NCI-H524 (cell line): ENCODE results near the gene PARP16.
"Not testable (repeated sequence)": the region's sequence is repeated elsewhere in the genome, so short reads cannot be mapped to it uniquely, and the experiment has no call there.

Experiments
- DNase-seq, 2 experiments: peaks; one replicate each; lab custom pipeline; 2025; lab: John Stamatoyannopoulos, UW

PARP16 gene

GRCh38 chr15:65233696-65234095 is 53.0 kb downstream of the PARP16 start:
- no peak for DNase-seq

GRCh38 chr15:65232520-65232919 is 54.2 kb downstream of the PARP16 start:
- no peak for DNase-seq

DNA sequence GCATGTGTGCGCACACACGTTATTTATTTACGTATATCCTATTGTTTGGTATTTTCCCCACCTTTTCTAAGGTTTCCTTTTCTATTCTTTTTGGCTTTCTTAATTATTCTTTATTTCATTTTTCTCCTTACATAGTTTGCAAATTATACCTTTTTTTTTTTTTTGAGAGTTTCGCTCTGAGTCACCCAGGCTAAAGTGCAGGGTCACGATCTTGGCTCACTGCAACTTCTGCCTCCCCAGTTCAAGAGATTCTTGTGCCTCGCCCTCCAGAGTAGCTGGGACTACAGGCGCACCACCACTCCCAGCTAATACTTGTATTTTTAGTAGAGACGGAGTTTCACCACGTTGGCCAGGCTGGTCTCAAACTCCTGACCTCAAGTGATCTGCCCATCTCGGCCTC is 55.4 kb downstream of the PARP16 start:
- no peak for DNase-seq

- not testable (repeated sequence) for DNase-seq
Observed at GRCh38 chr15:65226901-65227300, 59.8 kb downstream of the PARP16 start.

- DNase-seq: no peak
Observed at GRCh38 chr15:65226221-65226620, 60.5 kb downstream of the PARP16 start.

DNA sequence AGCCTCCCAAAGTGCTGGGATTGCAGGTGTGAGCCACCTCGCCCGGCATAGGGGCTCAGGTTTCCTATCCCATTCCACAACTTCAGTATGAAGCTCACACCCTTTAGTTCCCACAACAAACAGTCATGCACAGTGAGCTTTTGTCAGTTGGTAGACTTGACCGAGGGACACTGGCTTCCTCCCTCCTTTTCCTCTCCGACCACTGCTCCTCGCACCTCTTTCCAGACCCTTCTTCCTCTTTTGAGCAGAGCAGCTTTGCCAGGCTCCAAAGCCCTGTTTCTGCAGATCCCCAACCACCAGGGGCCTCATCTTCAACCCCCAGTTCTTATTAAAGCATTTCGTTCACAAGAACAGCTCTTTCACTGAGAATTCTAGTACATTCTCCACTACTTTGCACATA is 62.7 kb downstream of the PARP16 start:
- no peak for DNase-seq

GRCh38 chr15:65222891-65223290 is 63.8 kb downstream of the PARP16 start:
- no peak for DNase-seq

DNA sequence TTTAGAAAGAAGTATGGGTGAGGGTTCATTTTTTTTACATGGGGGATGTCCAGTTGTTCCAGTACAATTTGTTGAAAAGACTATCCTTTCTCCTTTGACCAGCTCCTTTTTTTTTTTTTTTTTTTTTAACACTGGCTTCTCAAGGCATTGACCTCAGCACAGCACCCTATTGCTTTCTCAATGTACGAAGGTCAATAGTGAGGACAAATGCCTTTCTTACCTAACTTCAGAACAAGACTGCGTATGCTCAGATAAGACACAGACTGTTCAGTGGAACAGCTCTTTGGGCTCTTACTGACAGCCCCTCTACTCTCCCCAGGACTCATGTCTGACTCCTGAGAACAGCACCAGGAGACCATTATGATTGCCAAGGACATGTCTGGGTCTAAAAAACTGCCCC is 65.0 kb downstream of the PARP16 start:
- DNase-seq: no peak

DNA sequence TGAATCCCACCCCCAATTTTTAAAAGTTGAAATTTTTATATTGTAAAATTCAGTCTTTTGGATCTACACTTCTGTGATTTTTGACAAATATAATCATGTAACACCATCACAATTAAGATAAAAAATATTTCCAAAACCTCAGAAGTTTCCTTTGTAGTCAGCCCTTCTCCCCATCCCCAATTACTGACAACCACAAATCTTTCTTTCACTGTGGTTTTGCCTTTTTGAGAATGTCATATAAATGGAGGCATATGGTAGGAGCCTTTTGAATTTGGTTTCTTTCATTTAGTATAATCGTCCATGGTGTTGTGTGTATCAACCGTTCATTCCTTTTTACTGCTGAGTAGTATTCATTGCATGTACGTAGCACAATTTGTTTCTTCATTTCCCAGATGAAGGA is 67.5 kb downstream of the PARP16 start:
- DNase-seq: no peak

- no peak for DNase-seq
Observed at GRCh38 chr15:65217526-65218482, 68.9 kb downstream of the PARP16 start.

GRCh38 chr15:65215496-65215895 is 71.2 kb downstream of the PARP16 start:
- DNase-seq: no peak

GRCh38 chr15:65214010-65214409 is 72.7 kb downstream of the PARP16 start:
- no peak for DNase-seq

GRCh38 chr15:65213241-65213640 is 73.4 kb downstream of the PARP16 start:
- DNase-seq: no peak

- peak in 1 of 2 experiments; percentile 13 for DNase-seq
Observed at GRCh38 chr15:65212097-65212496, 74.6 kb downstream of the PARP16 start.

DNA sequence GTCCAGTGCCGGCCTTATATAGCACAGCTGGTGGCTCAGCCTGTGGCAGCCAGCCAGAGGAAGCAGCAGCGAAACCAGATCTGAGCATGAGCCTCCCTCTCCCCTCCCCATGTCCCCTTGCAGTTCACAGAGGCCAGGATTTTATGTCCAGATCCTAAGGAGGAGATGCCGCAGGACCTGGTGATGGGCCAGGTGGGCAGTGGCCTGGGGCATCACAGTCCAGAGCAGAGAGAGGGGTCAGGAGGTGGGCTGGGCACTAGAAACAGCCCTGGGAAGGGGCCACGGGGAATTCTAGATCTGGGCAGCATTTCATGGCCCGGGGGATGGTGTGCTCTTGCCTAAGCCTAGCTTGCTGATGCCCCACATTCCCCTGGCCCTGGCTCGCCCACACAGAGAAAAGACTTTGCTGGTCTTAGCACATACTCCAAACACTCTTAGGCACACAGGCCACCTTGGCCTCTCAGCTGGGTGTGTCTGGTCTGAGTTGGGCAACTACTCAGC is 75.2 kb downstream of the PARP16 start:
- DNase-seq: peak; percentile 57 to 82

GRCh38 chr15:65210770-65211481 is 75.8 kb downstream of the PARP16 start, which contains the start of gene CILP:
CILP (minus strand) TSS chr15:65211473; CDS start chr15:65209755, 1,718 bp downstream.
- DNase-seq: peak in 1 of 2 experiments; percentile 49

DNA sequence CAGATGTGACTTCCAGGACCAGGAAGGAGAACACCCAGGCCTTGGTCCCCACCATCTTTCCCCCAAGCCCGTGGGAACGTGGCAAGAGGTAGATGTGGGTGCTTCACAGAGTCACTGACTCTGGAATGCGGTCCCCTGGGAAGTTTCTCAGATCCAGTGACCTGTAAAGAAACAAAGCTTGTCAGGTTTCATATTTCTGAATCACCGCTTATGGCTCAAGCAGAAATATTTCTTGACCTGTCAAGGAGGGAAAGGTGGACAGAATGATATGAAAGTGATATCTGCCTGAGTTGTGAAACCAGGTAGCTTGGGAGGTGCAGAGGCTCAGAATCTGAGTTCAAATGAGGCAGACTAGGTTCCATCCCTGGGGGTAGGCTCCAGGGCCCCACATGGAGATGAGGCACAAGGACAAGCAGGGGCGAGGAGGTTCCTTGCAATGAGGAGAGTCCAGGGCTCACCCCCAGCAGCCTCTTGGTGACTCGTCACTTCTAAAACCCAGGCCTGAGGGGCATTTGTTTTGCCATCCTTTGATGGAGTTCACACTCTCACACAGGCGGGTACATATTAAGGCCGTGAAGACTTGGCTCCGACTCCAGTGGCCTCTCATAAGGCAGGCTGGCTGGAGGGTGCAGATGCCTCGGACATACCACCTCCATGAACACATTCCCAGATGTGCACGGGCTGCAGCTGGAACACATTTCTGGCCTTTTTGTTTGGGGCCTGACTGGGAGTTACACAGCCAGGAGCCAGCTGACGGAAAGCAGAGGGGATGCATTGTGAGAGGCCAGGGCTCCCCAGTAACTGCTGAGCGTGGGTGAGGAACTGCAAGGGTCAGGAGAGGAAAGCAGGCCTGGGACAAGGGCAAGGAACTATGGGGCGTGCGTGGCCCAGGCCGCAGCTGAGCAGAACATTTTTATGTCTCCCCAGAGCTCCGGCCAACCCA is 76.7 kb downstream of the PARP16 start:
- DNase-seq: no peak

DNA sequence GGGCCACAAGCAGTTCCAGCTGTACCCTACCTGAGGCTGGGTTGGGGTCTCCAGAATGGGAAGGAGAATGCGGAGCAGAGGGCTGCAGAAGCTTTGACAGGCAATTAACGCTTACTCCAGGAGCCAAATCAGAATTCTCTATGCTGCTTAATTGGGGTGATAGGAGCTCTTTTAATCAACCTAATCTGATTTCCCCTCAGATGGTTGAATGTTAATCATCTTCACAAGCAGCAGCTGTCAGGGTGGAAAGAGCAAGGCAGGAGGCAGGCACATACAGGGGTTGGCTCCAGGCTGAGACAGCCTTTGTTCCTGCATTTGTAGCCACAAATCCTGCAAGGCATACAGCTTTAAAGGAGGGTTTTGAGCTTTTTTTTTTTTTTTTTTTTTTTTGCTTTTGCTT is 78.0 kb downstream of the PARP16 start:
- DNase-seq: peak; percentile 87 to 93
